Aorta (tissue), 5 donors: ENCODE measurements around the gene TRMT112. TPM values are rescaled to one million over a fixed set of nuclear protein-coding genes. Genes with fewer than 3 reads are reported as not detected.

Experiments used
- ATAC-seq: fragments of 200-7000 bp; cut with Tn5 transposase; one replicate; pipeline ENCODE4 v1.9.1; 2022; ENCODE audit warnings: moderate library complexity; ENCODE audit not compliant: low FRiP score
- DNase-seq, 2 donors: peaks; one replicate each; pipeline ENCODE4 v3.0.0-alpha.2; 2020
- H3K27ac ChIP-seq, 2 donors: one replicate each; pipeline ENCODE4 v1.5.1; 2013; ENCODE audit warnings: low read length in 2 of 2, mild to moderate bottlenecking in 2 of 2, moderate library complexity in 2 of 2, control low read depth in 1 of 2, inconsistent platforms in 1 of 2, low read depth in 1 of 2
- H3K27me3 ChIP-seq, 2 donors: one replicate each; pipeline ENCODE4 v1.6.1; 2013; ENCODE audit warnings: control low read depth in 1 of 2, low read length in 1 of 2, mild to moderate bottlenecking in 1 of 2, moderate library complexity in 1 of 2; ENCODE audit not compliant: insufficient read depth in 2 of 2, control insufficient read depth in 1 of 2
- H3K36me3 ChIP-seq, 2 donors: one replicate each; pipeline ENCODE4 v1.6.1; 2013; ENCODE audit warnings: control low read depth in 1 of 2, low read length in 1 of 2, mild to moderate bottlenecking in 1 of 2; ENCODE audit not compliant: insufficient read depth in 2 of 2, control insufficient read depth in 1 of 2
- H3K4me1 ChIP-seq, 2 donors: one replicate each; pipeline ENCODE4 v1.6.1; 2013; ENCODE audit warnings: low read length in 2 of 2, control low read depth in 1 of 2, mild to moderate bottlenecking in 1 of 2, moderate library complexity in 1 of 2; ENCODE audit not compliant: insufficient read depth in 2 of 2, control insufficient read depth in 1 of 2
- H3K4me3 ChIP-seq, 2 donors: one replicate each; pipeline ENCODE4 v1.5.1; 2013; ENCODE audit warnings: low read length in 2 of 2, control low read depth in 1 of 2, mild to moderate bottlenecking in 1 of 2
- H3K9me3 ChIP-seq: one replicate; pipeline ENCODE4 v1.6.1; 2013; ENCODE audit warnings: mild to moderate bottlenecking, low read length; ENCODE audit not compliant: control insufficient read depth
- WGBS, 2 donors: extraction: QIAGEN DNeasy Blood & Tissue Kit; methylation state at CpG; one replicate each; pipeline ENCODE4 v1.1.7; 2013; 5-methylcytosine and 5-hydroxymethylcytosine counted together
- intact Hi-C, 2 donors: fragments of 100-400 bp; cut with DNase I; formaldehyde crosslinking; loops; one replicate each; pipeline versions ENCODE4 v1.14.2 to v1.15.0; 2022
- polyA plus RNA-seq, 2 donors: library from polyadenylated mRNA; stranded (reverse); fragments of 200-250 nt; gene quantifications; one replicate each; pipeline ENCODE4 v1.2.3, GENCODE V29; 2013
- total RNA-seq, 2 donors: library from RNA; stranded (reverse); fragmentation: NEBNext Ultra II Directional; extraction: Animal tissue kit (Norgen Biotek cat#: 25700); gene quantifications; one replicate each; pipeline ENCODE4 v1.2.1, GENCODE V29; 2021
- donor health status: healthy with polysubstance abuse.
- donor health status: Bipolar disorder and iron deficiency.
- donor health status: DM: no; HTN: no; CAD: no.
- donor health status: DM: no; HTN: no; CAD: no.
- donor health status: DM: yes; HTN: yes; CAD: no.

Gene TRMT112
- total and polyA plus RNA-seq, 4 donors: 139 to 270 (median 173) TPM

DNA sequence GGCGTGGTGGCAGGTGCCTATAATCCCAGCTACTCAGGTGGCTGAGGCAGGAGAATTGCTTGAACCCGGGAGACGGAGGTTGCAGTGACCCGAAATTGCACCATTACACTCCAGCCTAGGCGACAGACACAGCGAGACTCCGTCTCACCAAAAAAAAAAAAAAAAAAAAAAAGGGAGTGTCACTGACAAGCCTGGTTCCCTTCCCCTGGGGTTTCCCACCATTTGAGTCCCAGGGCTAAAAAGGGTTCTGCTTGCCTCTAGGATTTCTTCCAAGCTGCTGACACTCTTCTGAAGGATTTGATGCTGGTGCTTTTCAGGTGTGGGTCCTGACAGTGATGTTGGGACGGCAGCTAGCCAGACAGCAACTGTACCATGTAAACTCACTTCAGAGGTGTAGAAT lies 21.4 kb upstream of the TRMT112 start:
- Histone ChIP-seq H3K27ac (no peak overlapping the region), H3K27me3 (no peaks in the 10 kb centered on the region), H3K9me3 (no peaks in the 10 kb centered on the region), H3K36me3 (no peaks in the 10 kb centered on the region), H3K4me1 (no peaks in the 10 kb centered on the region), H3K4me3 (no peak overlapping the region)
- DNase-seq: no peak
- ATAC-seq: no peak
- 91% methylated on average over 8 of the region's 8 CpGs for WGBS, 2 donors
- intact Hi-C loops: no loop called here

DNA sequence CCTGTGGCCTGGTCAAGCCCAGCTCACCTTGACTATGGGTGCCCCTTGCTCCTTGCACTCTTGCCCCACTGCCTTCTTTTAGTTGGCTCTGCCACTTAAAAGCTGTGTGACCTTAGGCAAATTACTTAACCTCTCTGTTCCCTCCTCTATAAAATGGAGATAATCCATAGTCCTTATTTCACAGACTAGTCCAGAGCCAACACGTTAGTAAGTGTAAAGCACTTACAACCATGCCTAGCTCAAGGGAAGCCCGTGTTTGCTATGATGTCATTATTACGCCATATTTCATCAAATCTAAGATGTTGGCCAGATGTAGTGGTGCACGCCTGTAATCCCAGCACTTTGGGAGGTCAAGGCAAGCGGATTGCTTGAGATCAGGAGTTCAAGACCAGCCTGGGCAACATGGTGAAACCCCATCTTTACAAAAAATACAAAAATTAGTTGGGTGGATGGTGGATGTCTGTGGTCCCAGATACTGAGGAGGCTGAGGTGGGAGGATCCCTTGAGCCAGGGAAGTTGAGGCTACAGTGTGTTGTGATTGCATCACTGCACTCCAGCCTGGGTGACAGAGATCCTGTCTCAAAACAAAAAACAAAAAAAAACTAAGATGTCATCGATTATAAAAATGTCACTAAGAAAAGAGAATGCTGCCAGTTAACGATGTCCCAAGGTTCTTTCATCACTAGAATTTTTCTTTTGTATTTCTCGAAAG lies 20.3 kb upstream of the TRMT112 start:
- DNase-seq: no peak
- no peaks in the 10 kb centered on the region for H3K36me3 ChIP-seq
- no peaks in the 10 kb centered on the region for H3K4me1 ChIP-seq
- H3K27ac ChIP-seq: no peak overlapping the region
- 72 to 74% methylated on average over 8 of the region's 8 CpGs for WGBS, 2 donors
- intact Hi-C loops: no loop called here
- H3K9me3 ChIP-seq: no peaks in the 10 kb centered on the region
- H3K27me3 ChIP-seq: no peaks in the 10 kb centered on the region
- no peak for ATAC-seq
- H3K4me3 ChIP-seq: no peak overlapping the region

- intact Hi-C loops: no loop called here
- no peaks in the 10 kb centered on the region for H3K4me1 ChIP-seq
- H3K27ac ChIP-seq: no peak overlapping the region
- no peaks in the 10 kb centered on the region for H3K9me3 ChIP-seq
- no peak overlapping the region for H3K4me3 ChIP-seq
- no peak for ATAC-seq
- DNase-seq: no peak
- H3K27me3 ChIP-seq: no peaks in the 10 kb centered on the region
- no peaks in the 10 kb centered on the region for H3K36me3 ChIP-seq
- 68 to 72% methylated on average over 13 of the region's 13 CpGs for WGBS, 2 donors
Measured at GRCh38 chr11:64334764-64335735, 17.7 kb upstream of the TRMT112 start.

GRCh38 chr11:64333556-64333955 lies 16.2 kb upstream of the TRMT112 start:
- intact Hi-C loops: no loop called here
- 92 to 94% methylated on average over 8 of the region's 8 CpGs for WGBS, 2 donors
- no peak for ATAC-seq

GRCh38 chr11:64331569-64332371 lies 14.4 kb upstream of the TRMT112 start:
- peak; percentile 64 for ATAC-seq
- Histone ChIP-seq H3K9me3 (no peaks in the 10 kb centered on the region), H3K36me3 (no peaks in the 10 kb centered on the region), H3K4me1 (no peaks in the 10 kb centered on the region), H3K27ac (no peak overlapping the region), H3K27me3 (no peaks in the 10 kb centered on the region), H3K4me3 (no peak overlapping the region)
- 48 to 58% methylated on average over 20 of the region's 20 CpGs for WGBS, 2 donors
- peak; percentile 86 to 91 for DNase-seq
- intact Hi-C loops: no loop called here

More at GRCh38 chr11:64333556-64333955, 16.2 kb upstream of the TRMT112 start:
- H3K36me3 ChIP-seq: no peaks in the 10 kb centered on the region
- no peak overlapping the region for H3K27ac ChIP-seq
- no peaks in the 10 kb centered on the region for H3K27me3 ChIP-seq
- H3K4me3 ChIP-seq: no peak overlapping the region
- no peak for DNase-seq
- no peaks in the 10 kb centered on the region for H3K4me1 ChIP-seq
- H3K9me3 ChIP-seq: no peaks in the 10 kb centered on the region

DNA sequence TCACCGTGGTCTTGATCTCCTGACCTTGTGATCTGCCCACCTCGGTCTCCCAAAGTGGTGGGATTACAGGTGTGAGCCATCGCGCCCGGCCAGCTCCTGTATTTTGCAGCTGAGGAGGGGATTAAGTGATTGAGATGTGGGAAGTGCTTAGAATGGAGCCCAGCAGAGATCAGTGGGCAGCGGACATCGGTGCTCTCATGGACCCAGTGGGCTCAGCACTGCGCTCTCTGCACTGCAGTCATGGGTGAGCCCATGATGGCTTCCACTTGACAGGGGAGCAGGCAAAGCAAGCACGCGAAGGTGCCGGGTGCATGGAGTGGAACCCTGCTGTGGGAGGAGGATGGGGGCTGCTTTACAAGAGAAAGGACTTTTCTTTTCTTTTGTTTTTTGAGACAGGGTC lies 13.5 kb upstream of the TRMT112 start:
- Histone ChIP-seq H3K4me3 (no peak overlapping the region), H3K36me3 (no peaks in the 10 kb centered on the region), H3K4me1 (no peaks in the 10 kb centered on the region), H3K27me3 (no peaks in the 10 kb centered on the region), H3K27ac (no peak overlapping the region), H3K9me3 (no peaks in the 10 kb centered on the region)
- intact Hi-C loops: no loop called here
- WGBS, 2 donors: 89 to 90% methylated on average over 11 of the region's 11 CpGs
- DNase-seq (no peak), ATAC-seq (no peak)

DNA sequence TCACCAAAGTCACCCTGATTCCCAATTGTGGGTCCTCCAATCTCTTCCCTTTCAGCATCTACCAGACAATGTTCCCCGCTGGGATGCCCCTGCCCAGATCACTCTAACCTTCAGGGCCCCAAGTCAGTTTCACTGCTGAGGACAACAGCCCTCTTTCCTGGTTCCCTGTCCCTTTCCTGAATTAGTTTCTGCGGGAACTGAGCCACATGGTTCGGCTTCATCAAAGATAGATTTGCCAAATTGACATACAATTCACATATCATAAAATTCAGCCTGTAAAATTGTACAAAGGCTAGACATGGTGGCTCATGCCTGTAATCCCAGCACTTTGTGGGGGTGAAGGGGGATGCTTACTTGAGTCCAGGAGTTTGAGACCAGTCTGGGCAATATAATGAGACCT lies 10.6 kb upstream of the TRMT112 start:
- no peak for ATAC-seq

DNA sequence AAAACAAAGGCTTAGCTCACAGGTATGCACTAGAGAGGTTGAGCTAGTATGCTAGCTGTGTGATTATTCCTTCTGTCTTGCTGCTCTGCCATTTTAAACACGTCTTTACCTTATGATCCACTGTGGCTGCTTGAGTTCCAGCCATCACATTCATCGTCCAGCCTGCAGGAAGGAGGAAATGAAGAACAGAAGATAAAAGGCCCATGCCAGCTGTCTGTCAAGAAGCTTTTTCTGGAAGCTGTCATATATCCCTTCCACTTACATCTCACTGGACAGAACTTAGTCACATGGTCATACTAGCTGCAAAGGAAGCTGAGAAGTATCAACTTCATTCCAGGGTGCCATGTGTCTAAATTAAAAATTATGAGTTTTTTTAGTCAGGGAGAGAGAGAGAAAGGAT lies 10.0 kb upstream of the TRMT112 start:
- no peaks in the 10 kb centered on the region for H3K27me3 ChIP-seq
- H3K9me3 ChIP-seq: no peaks in the 10 kb centered on the region
- DNase-seq (no peak), ATAC-seq (no peak)
- no peaks in the 10 kb centered on the region for H3K4me1 ChIP-seq
- no peak overlapping the region for H3K4me3 ChIP-seq
- WGBS, 2 donors: 97 to 100% methylated on average over 2 of the region's 2 CpGs
- H3K27ac ChIP-seq: no peak overlapping the region
- intact Hi-C loops: no loop called here
- no peaks in the 10 kb centered on the region for H3K36me3 ChIP-seq

More for the DNA sequence above, 10.6 kb upstream of the TRMT112 start:
- H3K4me1 ChIP-seq: no peaks in the 10 kb centered on the region
- WGBS, 2 donors: 89 to 92% methylated on average over 3 of the region's 3 CpGs
- H3K36me3 ChIP-seq: no peaks in the 10 kb centered on the region
- no peaks in the 10 kb centered on the region for H3K9me3 ChIP-seq
- no peaks in the 10 kb centered on the region for H3K27me3 ChIP-seq
- H3K27ac ChIP-seq: no peak overlapping the region
- no peak for DNase-seq
- H3K4me3 ChIP-seq: no peak overlapping the region
- intact Hi-C loops: no loop called here
